Neuron (in vitro differentiated cells): ENCODE data around the gene KCNMB3.
"Not testable (repeated sequence)": the region's sequence is repeated elsewhere in the genome, so short reads cannot be mapped to it uniquely, and the experiment has no call there.

Experiments
- H2AFZ ChIP-seq: one replicate; pipeline ENCODE4 v1.6.1; 2013; ENCODE audit warnings: low read depth, mild to moderate bottlenecking, inconsistent platforms, low read length, moderate library complexity
- H3K27me3 ChIP-seq: one replicate; pipeline ENCODE4 v1.6.1; 2013; ENCODE audit warnings: low read length; ENCODE audit not compliant: insufficient read depth
- H3K36me3 ChIP-seq: one replicate; pipeline ENCODE4 v1.6.1; 2013; ENCODE audit warnings: low read length; ENCODE audit not compliant: insufficient read depth
- H3K4me1 ChIP-seq: one replicate; pipeline ENCODE4 v1.6.1; 2013; ENCODE audit warnings: low read length; ENCODE audit not compliant: insufficient read depth
- H3K4me3 ChIP-seq: 2 replicates; pipeline ENCODE4 v1.5.1; 2013; ENCODE audit warnings: mild to moderate bottlenecking, low read length, moderate library complexity
- H3K9me3 ChIP-seq: one replicate; pipeline ENCODE4 v1.6.1; 2013; ENCODE audit warnings: low read length

KCNMB3 gene

GRCh38 chr3:179276743-179277142 lies 25.8 kb upstream of the KCNMB3 start:
- Histone ChIP-seq H3K36me3 (no peaks in the 10 kb centered on the region), H3K4me1 (no peaks in the 10 kb centered on the region), H3K9me3 (no peaks in the 10 kb centered on the region), H3K27me3 (no peaks in the 10 kb centered on the region), H2AFZ (no peak overlapping the region), H3K4me3 (no peak overlapping the region)

- Histone ChIP-seq H3K36me3 (no peaks in the 10 kb centered on the region), H3K4me3 (no peak overlapping the region), H2AFZ (no peak overlapping the region), H3K27me3 (no peaks in the 10 kb centered on the region), H3K9me3 (no peaks in the 10 kb centered on the region), H3K4me1 (no peaks in the 10 kb centered on the region)
Measured at GRCh38 chr3:179276001-179276400, 25.1 kb upstream of the KCNMB3 start.

GRCh38 chr3:179274434-179274833 lies 23.5 kb upstream of the KCNMB3 start:
- not testable (repeated sequence) for H2AFZ ChIP-seq, H3K4me1 ChIP-seq, H3K9me3 ChIP-seq, H3K27me3 ChIP-seq, H3K36me3 ChIP-seq, H3K4me3 ChIP-seq

GRCh38 chr3:179272385-179272784 lies 21.5 kb upstream of the KCNMB3 start:
- Histone ChIP-seq H3K4me3 (no peak overlapping the region), H3K9me3 (no peaks in the 10 kb centered on the region), H3K4me1 (no peaks in the 10 kb centered on the region), H3K27me3 (no peaks in the 10 kb centered on the region), H3K36me3 (no peaks in the 10 kb centered on the region), H2AFZ (no peak overlapping the region)

GRCh38 chr3:179269152-179269707 lies 18.3 kb upstream of the KCNMB3 start:
- Histone ChIP-seq H3K36me3 (no peaks in the 10 kb centered on the region), H2AFZ (no peak overlapping the region), H3K27me3 (no peaks in the 10 kb centered on the region), H3K4me3 (no peak overlapping the region), H3K4me1 (no peaks in the 10 kb centered on the region), H3K9me3 (no peaks in the 10 kb centered on the region)

- Histone ChIP-seq H3K36me3 (no peaks in the 10 kb centered on the region), H3K4me1 (no peaks in the 10 kb centered on the region), H3K4me3 (no peak overlapping the region), H3K27me3 (no peaks in the 10 kb centered on the region), H2AFZ (peak overlapping the region; percentile 13), H3K9me3 (no peaks in the 10 kb centered on the region)
Measured at GRCh38 chr3:179268400-179269051, 17.6 kb upstream of the KCNMB3 start.

- Histone ChIP-seq H3K27me3 (no peaks in the 10 kb centered on the region), H3K36me3 (no peaks in the 10 kb centered on the region), H3K4me3 (no peak overlapping the region), H3K9me3 (no peaks in the 10 kb centered on the region), H3K4me1 (no peaks in the 10 kb centered on the region), H2AFZ (no peak overlapping the region)
Measured at GRCh38 chr3:179266701-179267211, 15.8 kb upstream of the KCNMB3 start.

- Histone ChIP-seq H3K27me3 (no peaks in the 10 kb centered on the region), H3K36me3 (no peaks in the 10 kb centered on the region)
Measured at GRCh38 chr3:179265875-179266274, 15.0 kb upstream of the KCNMB3 start.

GRCh38 chr3:179265092-179265491 lies 14.2 kb upstream of the KCNMB3 start:
- H2AFZ ChIP-seq = no peak overlapping the region
- H3K4me1 ChIP-seq = no peaks in the 10 kb centered on the region
- H3K27me3 ChIP-seq = no peaks in the 10 kb centered on the region
- H3K4me3 ChIP-seq = no peak overlapping the region
- H3K36me3 ChIP-seq = no peaks in the 10 kb centered on the region
- no peaks in the 10 kb centered on the region for H3K9me3 ChIP-seq

More at GRCh38 chr3:179265875-179266274, 15.0 kb upstream of the KCNMB3 start:
- H3K4me3 ChIP-seq = no peak overlapping the region
- H3K9me3 ChIP-seq = no peaks in the 10 kb centered on the region
- H2AFZ ChIP-seq = no peak overlapping the region
- H3K4me1 ChIP-seq = no peaks in the 10 kb centered on the region

GRCh38 chr3:179264449-179264848 lies 13.5 kb upstream of the KCNMB3 start:
- H3K36me3 ChIP-seq = no peaks in the 10 kb centered on the region
- H3K4me3 ChIP-seq = no peak overlapping the region
- peaks cover 3% of the 10 kb centered on the region for H3K9me3 ChIP-seq
- no peaks in the 10 kb centered on the region for H3K27me3 ChIP-seq
- no peak overlapping the region for H2AFZ ChIP-seq
- H3K4me1 ChIP-seq = no peaks in the 10 kb centered on the region

GRCh38 chr3:179263134-179263533 lies 12.2 kb upstream of the KCNMB3 start:
- no peaks in the 10 kb centered on the region for H3K27me3 ChIP-seq
- no peak overlapping the region for H3K4me3 ChIP-seq
- no peaks in the 10 kb centered on the region for H3K4me1 ChIP-seq
- no peak overlapping the region for H2AFZ ChIP-seq
- H3K36me3 ChIP-seq = no peaks in the 10 kb centered on the region
- H3K9me3 ChIP-seq = peaks cover 3% of the 10 kb centered on the region

- no peaks in the 10 kb centered on the region for H3K4me1 ChIP-seq
- H3K27me3 ChIP-seq = no peaks in the 10 kb centered on the region
- H3K36me3 ChIP-seq = no peaks in the 10 kb centered on the region
- peaks cover 3% of the 10 kb centered on the region for H3K9me3 ChIP-seq
- peak overlapping the region; percentile 68 for H2AFZ ChIP-seq
- H3K4me3 ChIP-seq = peak overlapping the region; percentile 46
Measured at GRCh38 chr3:179260949-179261765, 10.2 kb upstream of the KCNMB3 start.

- not testable (repeated sequence) for H3K4me3 ChIP-seq, H3K9me3 ChIP-seq, H3K36me3 ChIP-seq, H3K4me1 ChIP-seq, H3K27me3 ChIP-seq
- peak overlapping the region; percentile 68 for H2AFZ ChIP-seq
Measured at GRCh38 chr3:179259959-179260756, 9.2 kb upstream of the KCNMB3 start.
